HEK293 (cell line): ENCODE results near the gene HINFP.

Experiments
- CTCF ChIA-PET: fragments of 350-600 bp; formaldehyde crosslinking; extraction: SDS; loops from one replicate; lab custom pipeline; 2021; ENCODE audit warnings: antibody characterized with exemption; lab: Yijun Ruan, JAX
- POLR2A ChIA-PET: fragments of 300-600 bp; formaldehyde crosslinking; extraction: SDS; loops from one replicate; lab custom pipeline; 2020; ENCODE audit warnings: antibody characterized with exemption, inconsistent platforms; lab: Yijun Ruan, JAX
- H3K27ac ChIP-seq: fragments of 200-500 bp; sonication (Bioruptor generic); 2 replicates; pipeline ENCODE4 v1.5.1; 2014; ENCODE audit warnings: low read depth, low read length, control low read depth, inconsistent platforms; ENCODE audit errors: extremely low read depth
- H3K36me3 ChIP-seq, 2 experiments: fragments of 200-500 bp in 1 of 2; sonication (Bioruptor generic) in 1 of 2; 1 replicate in 1 of 2; 2 replicates in 1 of 2; pipeline ENCODE4 v1.5.1; 2014 to 2017; ENCODE audit warnings: inconsistent platforms in 2 of 2, low read length in 2 of 2; ENCODE audit not compliant: control insufficient read depth in 2 of 2, insufficient read depth in 1 of 2
- H3K4me1 ChIP-seq: fragments of 200-500 bp; sonication (Bioruptor generic); 2 replicates; pipeline ENCODE4 v1.5.1; 2014; ENCODE audit warnings: mild to moderate bottlenecking, low read length, inconsistent platforms; ENCODE audit not compliant: control insufficient read depth, insufficient read depth
- H3K4me3 ChIP-seq: 2 replicates; pipeline ENCODE4 v1.5.1; 2011; ENCODE audit warnings: low read depth, mild to moderate bottlenecking, control low read depth, low read length, moderate library complexity
- H3K9me3 ChIP-seq: fragments of 200-500 bp; sonication (Bioruptor generic); 2 replicates; pipeline ENCODE4 v1.5.1; 2014; ENCODE audit warnings: low read depth, low read length, inconsistent platforms; ENCODE audit not compliant: control insufficient read depth, insufficient read depth
- GLIS2 ChIP-seq: fragments of 450-650 bp; formaldehyde crosslinking; IDR thresholded peaks from 2 replicates; pipeline ENCODE4 v1.5.1; 2016; ENCODE audit warnings: missing biosample characterization, missing genetic modification characterization
- MYNN ChIP-seq: fragments of 450-650 bp; formaldehyde crosslinking; IDR thresholded peaks from 2 replicates; pipeline ENCODE4 v1.5.1; 2016; ENCODE audit warnings: missing biosample characterization, missing genetic modification characterization, borderline replicate concordance
- SP2 ChIP-seq: fragments of 450-650 bp; formaldehyde crosslinking; IDR thresholded peaks from 2 replicates; pipeline ENCODE4 v1.5.1; 2016; ENCODE audit warnings: missing biosample characterization, missing genetic modification characterization
- ZBTB20 ChIP-seq: fragments of 450-650 bp; formaldehyde crosslinking; IDR thresholded peaks from 2 replicates; pipeline ENCODE4 v1.5.1; 2016; ENCODE audit warnings: missing biosample characterization, missing genetic modification characterization
- ZBTB7A ChIP-seq: fragments of 450-650 bp; formaldehyde crosslinking; IDR thresholded peaks from 2 replicates; pipeline ENCODE4 v1.5.1; 2016; ENCODE audit warnings: low read depth, missing biosample characterization, missing genetic modification characterization
- ZNF366 ChIP-seq: fragments of 450-650 bp; formaldehyde crosslinking; conservative IDR thresholded peaks from 2 replicates; pipeline ENCODE4 v1.5.1; 2016; ENCODE audit warnings: missing biosample characterization, missing genetic modification characterization
- ZNF37A ChIP-seq: fragments of 450-650 bp; IDR thresholded peaks from 2 replicates; pipeline ENCODE4 v1.5.1; 2018; ENCODE audit warnings: missing biosample characterization, missing genetic modification characterization
- ZNF596 ChIP-seq: fragments of 450-650 bp; IDR thresholded peaks from 2 replicates; pipeline ENCODE4 v1.5.0; 2018; ENCODE audit warnings: missing biosample characterization, mild to moderate bottlenecking, missing genetic modification characterization, moderate library complexity
- ZNF76 ChIP-seq: fragments of 450-650 bp; formaldehyde crosslinking; IDR thresholded peaks from 2 replicates; pipeline ENCODE4; 2016; ENCODE audit warnings: low read depth, missing biosample characterization, missing genetic modification characterization, borderline replicate concordance
- ZSCAN23 ChIP-seq: fragments of 450-650 bp; formaldehyde crosslinking; IDR thresholded peaks from 2 replicates; pipeline ENCODE4 v1.5.1; 2016; ENCODE audit warnings: missing biosample characterization, missing genetic modification characterization
- TF ChIP-seq, protein P1 (sequence below): fragments of 450-650 bp; formaldehyde crosslinking; IDR thresholded peaks from 2 replicates; pipeline ENCODE4 v1.5.1; 2016; ENCODE audit warnings: missing biosample characterization, missing genetic modification characterization
- TF ChIP-seq, protein P2 (sequence below): fragments of 450-650 bp; formaldehyde crosslinking; conservative IDR thresholded peaks from 2 replicates; pipeline ENCODE4 v1.5.1; 2016; ENCODE audit warnings: low read depth, missing biosample characterization, missing genetic modification characterization
- TF ChIP-seq, protein P3 (sequence below): fragments of 450-650 bp; formaldehyde crosslinking; IDR thresholded peaks from 2 replicates; pipeline ENCODE4 v1.5.1; 2016; ENCODE audit warnings: missing biosample characterization, missing genetic modification characterization
- TF ChIP-seq, protein P4 (sequence below): fragments of 450-650 bp; formaldehyde crosslinking; optimal IDR thresholded peaks from 2 replicates; pipeline ENCODE3; 2016; ENCODE audit warnings: missing biosample characterization, mild to moderate bottlenecking, missing genetic modification characterization

HINFP gene

DNA sequence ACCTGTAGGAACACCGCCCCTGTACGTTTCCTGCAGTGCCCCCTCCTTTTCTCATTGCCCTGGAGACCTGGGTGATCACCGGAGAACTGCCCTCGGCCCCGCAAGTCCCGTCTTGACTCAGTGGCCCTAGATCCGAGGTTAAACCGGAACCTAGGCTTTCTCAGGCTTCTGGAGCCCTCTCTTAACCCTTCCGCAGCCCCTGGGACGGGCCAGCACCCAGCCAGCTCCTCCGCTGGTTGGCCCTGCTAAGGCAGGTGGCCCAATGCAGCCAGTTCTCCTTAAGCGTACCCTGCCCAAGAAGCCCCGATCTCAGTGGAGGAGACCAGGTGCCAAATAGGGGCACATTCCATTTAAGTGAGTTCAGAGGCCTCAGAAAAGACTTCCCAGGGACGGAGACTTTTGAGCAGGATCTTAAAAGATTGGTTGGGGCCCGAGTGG lies 47.9 kb downstream of the HINFP start:
- H3K27ac ChIP-seq = peak overlapping the region; percentile 82
- POLR2A ChIA-PET = interaction anchor here (0.6 to 1.6 kb wide), 13 partner anchors 10 to 206 kb away, joined by 3 to 9 read pairs (median 4); partner anchors contain the start of genes ABCG4 and HINFP

DNA sequence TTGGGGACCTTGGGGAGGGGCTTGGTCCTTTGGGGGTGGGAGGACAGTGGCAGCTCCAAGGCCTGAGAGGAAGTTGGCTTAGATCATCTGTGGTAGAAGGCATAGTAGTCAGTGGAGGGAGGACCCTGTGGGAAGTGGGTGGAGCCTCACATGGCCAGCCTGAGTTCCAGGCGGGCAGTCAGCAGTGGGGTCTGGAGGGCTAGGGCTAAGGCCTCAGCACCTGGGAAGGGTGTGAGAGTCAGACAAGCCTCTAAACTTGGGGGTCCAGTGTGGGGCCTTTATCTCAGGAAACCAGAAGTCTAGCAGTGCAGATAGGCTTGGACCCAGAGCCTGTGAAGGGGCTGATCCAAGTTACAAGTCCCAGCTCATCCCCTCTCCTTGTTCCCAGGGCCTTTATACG lies 51.1 kb downstream of the HINFP start:
- H3K4me3 ChIP-seq = no peak overlapping the region
- ChIA-PET POLR2A (interaction anchor here (0.5 kb wide), 1 partner anchor 70 kb away, joined by 8 read pairs; no protein-coding TSS in a partner anchor), CTCF (interaction anchor here (1.9 kb wide), 1 partner anchor 21 kb away, joined by 4 read pairs; no protein-coding TSS in a partner anchor)
- H3K27ac ChIP-seq = no peak overlapping the region
- H3K4me1 ChIP-seq = no peaks in the 10 kb centered on the region
- peaks cover 0 to 32% of the 10 kb centered on the region in 2 experiments; a peak in 2 of 3 replicates for H3K36me3 ChIP-seq
- H3K9me3 ChIP-seq = no peaks in the 10 kb centered on the region
- no peak for TF ChIP-seq ZNF596 (tag by site-specific recombination)
- no peak for TF ChIP-seq ZNF37A (tag by site-specific recombination)
- TF ChIP-seq, protein P1, sequence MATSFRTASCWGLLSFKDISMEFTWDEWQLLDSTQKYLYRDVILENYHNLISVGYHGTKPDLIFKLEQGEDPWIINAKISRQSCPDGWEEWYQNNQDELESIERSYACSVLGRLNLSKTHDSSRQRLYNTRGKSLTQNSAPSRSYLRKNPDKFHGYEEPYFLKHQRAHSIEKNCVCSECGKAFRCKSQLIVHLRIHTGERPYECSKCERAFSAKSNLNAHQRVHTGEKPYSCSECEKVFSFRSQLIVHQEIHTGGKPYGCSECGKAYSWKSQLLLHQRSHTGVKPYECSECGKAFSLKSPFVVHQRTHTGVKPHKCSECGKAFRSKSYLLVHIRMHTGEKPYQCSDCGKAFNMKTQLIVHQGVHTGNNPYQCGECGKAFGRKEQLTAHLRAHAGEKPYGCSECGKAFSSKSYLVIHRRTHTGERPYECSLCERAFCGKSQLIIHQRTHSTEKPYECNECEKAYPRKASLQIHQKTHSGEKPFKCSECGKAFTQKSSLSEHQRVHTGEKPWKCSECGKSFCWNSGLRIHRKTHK = no peak
- TF ChIP-seq GLIS2 (tag by site-specific recombination) = 0 out of 2 replicates have a peak, but pooled peaks have one; percentile 41
- peak; percentile 50; the same call in 1 of the 2 replicates for TF ChIP-seq SP2 (tag by site-specific recombination)
- TF ChIP-seq ZBTB7A (tag by site-specific recombination) = no peak
- TF ChIP-seq MYNN (tag by site-specific recombination) = no peak

More for the DNA sequence above, 47.9 kb downstream of the HINFP start:
- H3K9me3 ChIP-seq = no peaks in the 10 kb centered on the region
- TF ChIP-seq ZBTB20 (tag by site-specific recombination) (peak; percentile 18; the same call in 1 of the 2 replicates), ZNF76 (tag by site-specific recombination) (no peak), ZSCAN23 (tag by site-specific recombination) (no peak), ZNF366 (tag by site-specific recombination) (no peak)
- TF ChIP-seq, protein P2, sequence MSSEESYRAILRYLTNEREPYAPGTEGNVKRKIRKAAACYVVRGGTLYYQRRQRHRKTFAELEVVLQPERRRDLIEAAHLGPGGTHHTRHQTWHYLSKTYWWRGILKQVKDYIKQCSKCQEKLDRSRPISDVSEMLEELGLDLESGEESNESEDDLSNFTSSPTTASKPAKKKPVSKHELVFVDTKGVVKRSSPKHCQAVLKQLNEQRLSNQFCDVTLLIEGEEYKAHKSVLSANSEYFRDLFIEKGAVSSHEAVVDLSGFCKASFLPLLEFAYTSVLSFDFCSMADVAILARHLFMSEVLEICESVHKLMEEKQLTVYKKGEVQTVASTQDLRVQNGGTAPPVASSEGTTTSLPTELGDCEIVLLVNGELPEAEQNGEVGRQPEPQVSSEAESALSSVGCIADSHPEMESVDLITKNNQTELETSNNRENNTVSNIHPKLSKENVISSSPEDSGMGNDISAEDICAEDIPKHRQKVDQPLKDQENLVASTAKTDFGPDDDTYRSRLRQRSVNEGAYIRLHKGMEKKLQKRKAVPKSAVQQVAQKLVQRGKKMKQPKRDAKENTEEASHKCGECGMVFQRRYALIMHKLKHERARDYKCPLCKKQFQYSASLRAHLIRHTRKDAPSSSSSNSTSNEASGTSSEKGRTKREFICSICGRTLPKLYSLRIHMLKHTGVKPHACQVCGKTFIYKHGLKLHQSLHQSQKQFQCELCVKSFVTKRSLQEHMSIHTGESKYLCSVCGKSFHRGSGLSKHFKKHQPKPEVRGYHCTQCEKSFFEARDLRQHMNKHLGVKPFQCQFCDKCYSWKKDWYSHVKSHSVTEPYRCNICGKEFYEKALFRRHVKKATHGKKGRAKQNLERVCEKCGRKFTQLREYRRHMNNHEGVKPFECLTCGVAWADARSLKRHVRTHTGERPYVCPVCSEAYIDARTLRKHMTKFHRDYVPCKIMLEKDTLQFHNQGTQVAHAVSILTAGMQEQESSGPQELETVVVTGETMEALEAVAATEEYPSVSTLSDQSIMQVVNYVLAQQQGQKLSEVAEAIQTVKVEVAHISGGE (tag by site-specific recombination) = peak; percentile 63
- TF ChIP-seq, protein P3, sequence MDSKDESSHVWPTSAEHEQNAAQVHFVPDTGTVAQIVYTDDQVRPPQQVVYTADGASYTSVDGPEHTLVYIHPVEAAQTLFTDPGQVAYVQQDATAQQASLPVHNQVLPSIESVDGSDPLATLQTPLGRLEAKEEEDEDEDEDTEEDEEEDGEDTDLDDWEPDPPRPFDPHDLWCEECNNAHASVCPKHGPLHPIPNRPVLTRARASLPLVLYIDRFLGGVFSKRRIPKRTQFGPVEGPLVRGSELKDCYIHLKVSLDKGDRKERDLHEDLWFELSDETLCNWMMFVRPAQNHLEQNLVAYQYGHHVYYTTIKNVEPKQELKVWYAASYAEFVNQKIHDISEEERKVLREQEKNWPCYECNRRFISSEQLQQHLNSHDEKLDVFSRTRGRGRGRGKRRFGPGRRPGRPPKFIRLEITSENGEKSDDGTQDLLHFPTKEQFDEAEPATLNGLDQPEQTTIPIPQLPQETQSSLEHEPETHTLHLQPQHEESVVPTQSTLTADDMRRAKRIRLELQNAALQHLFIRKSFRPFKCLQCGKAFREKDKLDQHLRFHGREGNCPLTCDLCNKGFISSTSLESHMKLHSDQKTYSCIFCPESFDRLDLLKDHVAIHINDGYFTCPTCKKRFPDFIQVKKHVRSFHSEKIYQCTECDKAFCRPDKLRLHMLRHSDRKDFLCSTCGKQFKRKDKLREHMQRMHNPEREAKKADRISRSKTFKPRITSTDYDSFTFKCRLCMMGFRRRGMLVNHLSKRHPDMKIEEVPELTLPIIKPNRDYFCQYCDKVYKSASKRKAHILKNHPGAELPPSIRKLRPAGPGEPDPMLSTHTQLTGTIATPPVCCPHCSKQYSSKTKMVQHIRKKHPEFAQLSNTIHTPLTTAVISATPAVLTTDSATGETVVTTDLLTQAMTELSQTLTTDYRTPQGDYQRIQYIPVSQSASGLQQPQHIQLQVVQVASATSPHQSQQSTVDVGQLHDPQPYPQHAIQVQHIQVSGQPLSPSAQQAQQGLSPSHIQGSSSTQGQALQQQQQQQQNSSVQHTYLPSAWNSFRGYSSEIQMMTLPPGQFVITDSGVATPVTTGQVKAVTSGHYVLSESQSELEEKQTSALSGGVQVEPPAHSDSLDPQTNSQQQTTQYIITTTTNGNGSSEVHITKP = peak; percentile 91
- TF ChIP-seq, protein P4, sequence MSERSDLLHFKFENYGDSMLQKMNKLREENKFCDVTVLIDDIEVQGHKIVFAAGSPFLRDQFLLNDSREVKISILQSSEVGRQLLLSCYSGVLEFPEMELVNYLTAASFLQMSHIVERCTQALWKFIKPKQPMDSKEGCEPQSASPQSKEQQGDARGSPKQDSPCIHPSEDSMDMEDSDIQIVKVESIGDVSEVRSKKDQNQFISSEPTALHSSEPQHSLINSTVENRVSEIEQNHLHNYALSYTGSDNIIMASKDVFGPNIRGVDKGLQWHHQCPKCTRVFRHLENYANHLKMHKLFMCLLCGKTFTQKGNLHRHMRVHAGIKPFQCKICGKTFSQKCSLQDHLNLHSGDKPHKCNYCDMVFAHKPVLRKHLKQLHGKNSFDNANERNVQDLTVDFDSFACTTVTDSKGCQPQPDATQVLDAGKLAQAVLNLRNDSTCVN (tag by site-specific recombination) = no peak
- peaks cover 0 to 10% of the 10 kb centered on the region in 2 experiments; a peak in 1 of 3 replicates for H3K36me3 ChIP-seq
- no peaks in the 10 kb centered on the region for H3K4me1 ChIP-seq
- H3K4me3 ChIP-seq = peak overlapping the region; percentile 83
- CTCF ChIA-PET = interaction anchor here (0.6 to 2.0 kb wide), 15 partner anchors 9 to 169 kb away, joined by 3 to 11 read pairs (median 4); no protein-coding TSS in a partner anchor
